SK-N-MC (cell line): ENCODE results near the gene NEDD1.

Source experiments
- EZH2 ChIP-seq: fragments of 200-600 bp; sonication (generic); IDR thresholded peaks from one replicate; pipeline ENCODE4 v1.6.1; 2017; ENCODE audit warnings: antibody characterized with exemption
- POLR2AphosphoS5 ChIP-seq: IDR thresholded peaks from 2 replicates; pipeline ENCODE4 v1.6.1; 2012; ENCODE audit warnings: mild to moderate bottlenecking, low read depth, low read length, borderline replicate concordance

DNA sequence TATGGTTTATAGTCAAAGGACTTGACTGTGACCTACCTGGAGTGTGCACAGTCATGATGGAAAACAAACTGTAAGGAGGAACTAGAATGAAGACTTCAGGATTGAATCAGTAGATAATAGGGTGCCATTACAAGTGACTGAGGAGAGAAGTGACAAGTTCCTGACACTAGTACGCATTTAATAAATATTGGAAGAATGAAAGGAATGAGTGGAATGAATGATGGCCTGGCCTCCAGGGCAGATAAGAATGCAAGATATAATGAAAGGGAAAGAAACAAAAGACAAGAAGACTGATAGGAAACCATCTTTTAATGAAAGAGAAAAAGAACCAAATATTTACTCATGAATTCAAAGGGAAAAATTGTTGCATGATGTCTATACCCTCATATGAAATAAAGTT is 44.7 kb upstream of the NEDD1 start:
- TF ChIP-seq EZH2 = no peak
- TF ChIP-seq POLR2AphosphoS5 = no peak
